HUDEP-2 (cell line): Measurements from ENCODE around the gene CUX1.
"Not testable (repeated sequence)": the region's sequence is repeated elsewhere in the genome, so short reads cannot be mapped to it uniquely, and the experiment has no call there.

Experiments
- DNase-seq, 76 experiments: peaks; one replicate each; lab custom pipeline; 2025; ENCODE audit not compliant: unreplicated experiment in 76 of 76; lab: John Stamatoyannopoulos, UW

The CUX1 gene

GRCh38 chr7:102149416-102149815, 332.0 kb downstream of the CUX1 start:
- DNase-seq = no peak

- DNase-seq = no peak
Measured at GRCh38 chr7:102150266-102150665, 332.8 kb downstream of the CUX1 start.

- DNase-seq = no peak
Measured at GRCh38 chr7:102152672-102153598, 335.5 kb downstream of the CUX1 start.

- no peak for DNase-seq
Measured at GRCh38 chr7:102153599-102153946, 336.1 kb downstream of the CUX1 start.

GRCh38 chr7:102154425-102154824, 337.0 kb downstream of the CUX1 start:
- DNase-seq = no peak

GRCh38 chr7:102155821-102156441, 338.5 kb downstream of the CUX1 start:
- DNase-seq = peak in 48 of 76 experiments; percentile 3 to 59 (median 23)

GRCh38 chr7:102156867-102157266, 339.4 kb downstream of the CUX1 start:
- no peak for DNase-seq

- DNase-seq = no peak
Measured at GRCh38 chr7:102165136-102165535, 347.7 kb downstream of the CUX1 start.

GRCh38 chr7:102167254-102167653, 349.8 kb downstream of the CUX1 start:
- DNase-seq = no peak

- no peak for DNase-seq
Measured at GRCh38 chr7:102169651-102170392, 352.4 kb downstream of the CUX1 start.

- DNase-seq = no peak
Measured at GRCh38 chr7:102170393-102170970, 353.1 kb downstream of the CUX1 start.

GRCh38 chr7:102173669-102174068, 356.2 kb downstream of the CUX1 start:
- no peak for DNase-seq

GRCh38 chr7:102175423-102176170, 358.2 kb downstream of the CUX1 start:
- DNase-seq = no peak

- DNase-seq = no peak
Measured at GRCh38 chr7:102178410-102178809, 361.0 kb downstream of the CUX1 start.

- DNase-seq = no peak
Measured at GRCh38 chr7:102180727-102181126, 363.3 kb downstream of the CUX1 start.

GRCh38 chr7:102181517-102181916, 364.1 kb downstream of the CUX1 start:
- DNase-seq = no peak

GRCh38 chr7:102182016-102182415, 364.6 kb downstream of the CUX1 start:
- no peak for DNase-seq

- not testable (repeated sequence) for DNase-seq
Measured at GRCh38 chr7:102183848-102184247, 366.4 kb downstream of the CUX1 start.

- DNase-seq = no peak
Measured at GRCh38 chr7:102184303-102184702, 366.9 kb downstream of the CUX1 start.

GRCh38 chr7:102185796-102186195, 368.4 kb downstream of the CUX1 start:
- no peak for DNase-seq
